Hematopoietic multipotent progenitor cell treated with erythropoietin and hydrocortisone succinate and interleukin-3 and kit ligand, for 17 days (in vitro differentiated cells): ENCODE results near the gene PDE4D.

Experiments
- DNase-seq: peaks from one replicate; pipeline ENCODE4 v3.0.0-alpha.2; 2015; ENCODE audit warnings: low spot score

PDE4D gene

GRCh38 chr5:59173578-59173977 is 719.9 kb downstream of the PDE4D start:
- DNase-seq: no peak

- DNase-seq: no peak
Observed at GRCh38 chr5:59171131-59171530, 722.4 kb downstream of the PDE4D start.

- no peak for DNase-seq
Observed at GRCh38 chr5:59169768-59170150, 723.8 kb downstream of the PDE4D start.

- DNase-seq: no peak
Observed at GRCh38 chr5:59169081-59169767, 724.3 kb downstream of the PDE4D start.

GRCh38 chr5:59168067-59168466 is 725.5 kb downstream of the PDE4D start:
- DNase-seq: no peak

- no peak for DNase-seq
Observed at GRCh38 chr5:59164041-59164830, 729.3 kb downstream of the PDE4D start.

GRCh38 chr5:59161221-59162105 is 732.1 kb downstream of the PDE4D start:
- no peak for DNase-seq

GRCh38 chr5:59158637-59159391 is 734.7 kb downstream of the PDE4D start:
- no peak for DNase-seq

- no peak for DNase-seq
Observed at GRCh38 chr5:59158165-59158564, 735.4 kb downstream of the PDE4D start.

GRCh38 chr5:59157068-59157467 is 736.5 kb downstream of the PDE4D start:
- DNase-seq: no peak

- no peak for DNase-seq
Observed at GRCh38 chr5:59152701-59153245, 740.8 kb downstream of the PDE4D start.

GRCh38 chr5:59151162-59151889 is 742.2 kb downstream of the PDE4D start:
- no peak for DNase-seq

GRCh38 chr5:59149827-59150226 is 743.7 kb downstream of the PDE4D start:
- no peak for DNase-seq

- DNase-seq: no peak
Observed at GRCh38 chr5:59149271-59149670, 744.3 kb downstream of the PDE4D start.

- no peak for DNase-seq
Observed at GRCh38 chr5:59146729-59147128, 746.8 kb downstream of the PDE4D start.

GRCh38 chr5:59143926-59144333 is 749.6 kb downstream of the PDE4D start:
- no peak for DNase-seq

- no peak for DNase-seq
Observed at GRCh38 chr5:59142927-59143326, 750.6 kb downstream of the PDE4D start.

- DNase-seq: no peak
Observed at GRCh38 chr5:59142138-59142537, 751.4 kb downstream of the PDE4D start.

GRCh38 chr5:59140133-59140532 is 753.4 kb downstream of the PDE4D start:
- no peak for DNase-seq

GRCh38 chr5:59139695-59140094 is 753.8 kb downstream of the PDE4D start:
- DNase-seq: no peak

GRCh38 chr5:59138509-59138908 is 755.0 kb downstream of the PDE4D start:
- DNase-seq: no peak
